SK-N-MC (cell line): ENCODE data around the gene MMP20.

Source experiments
- EZH2 ChIP-seq: fragments of 200-600 bp; sonication (generic); IDR thresholded peaks from one replicate; pipeline ENCODE4 v1.6.1; 2017; ENCODE audit warnings: antibody characterized with exemption
- POLR2AphosphoS5 ChIP-seq: IDR thresholded peaks from 2 replicates; pipeline ENCODE4 v1.6.1; 2012; ENCODE audit warnings: mild to moderate bottlenecking, low read depth, low read length, borderline replicate concordance

DNA sequence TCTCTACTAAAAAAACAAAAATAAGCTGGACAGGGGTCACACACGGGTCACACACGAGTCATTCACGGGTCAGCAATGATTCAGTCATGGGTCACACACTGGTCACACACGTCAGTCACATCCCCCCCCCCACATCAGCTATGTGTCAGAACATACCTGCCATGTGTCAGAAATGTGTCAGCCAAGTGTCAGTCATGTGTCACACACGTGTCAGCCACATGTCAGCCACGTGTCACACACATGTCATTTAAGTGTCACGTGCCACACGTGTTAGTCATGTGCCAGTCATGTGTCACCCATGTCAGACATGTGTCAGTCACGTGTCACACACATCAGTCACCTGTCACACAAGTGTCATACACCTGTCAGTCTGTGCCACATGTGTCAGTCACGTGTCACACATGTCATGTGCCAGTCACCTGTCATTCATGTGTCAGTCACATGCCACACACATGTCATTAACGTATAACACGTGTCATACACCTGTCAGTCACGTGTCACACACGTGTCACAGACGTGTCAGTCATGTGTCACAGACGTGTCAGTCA lies 28.7 kb upstream of the MMP20 start:
- TF ChIP-seq EZH2 (no peak), POLR2AphosphoS5 (no peak)
